ENCODE results near the gene RAB6C. TPM values are rescaled to one million over a fixed set of nuclear protein-coding genes. Genes with fewer than 3 reads are reported as not detected.
"Not testable (repeated sequence)": the region's sequence is repeated elsewhere in the genome, so short reads cannot be mapped to it uniquely, and the experiment has no call there.

Gene RAB6C
- total and polyA plus RNA-seq, 10 of the 15 experiments (the other 5 are each of a cell fraction or from before 2014, with no cell fraction given): not detected

DNA sequence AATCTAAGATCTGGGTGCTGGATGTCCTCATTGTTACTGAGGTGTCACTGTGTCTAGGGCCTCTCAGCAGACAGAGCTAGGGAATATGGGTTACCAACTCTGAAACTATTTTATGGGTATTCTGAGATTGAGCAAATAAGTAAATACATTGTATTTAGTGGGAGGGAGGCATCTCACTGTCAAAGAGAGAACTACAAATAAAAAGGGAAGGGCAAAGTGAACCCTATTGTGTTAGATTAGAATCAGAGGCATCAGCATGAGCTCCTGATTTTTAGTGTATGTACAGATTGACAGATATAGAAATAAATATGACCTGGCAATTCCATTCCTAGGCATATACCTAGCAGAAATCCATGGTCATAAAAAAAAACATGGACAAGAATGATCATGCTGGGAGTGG is 33.9 kb upstream of the RAB6C start (continued):
- TF ChIP-seq, protein P1, sequence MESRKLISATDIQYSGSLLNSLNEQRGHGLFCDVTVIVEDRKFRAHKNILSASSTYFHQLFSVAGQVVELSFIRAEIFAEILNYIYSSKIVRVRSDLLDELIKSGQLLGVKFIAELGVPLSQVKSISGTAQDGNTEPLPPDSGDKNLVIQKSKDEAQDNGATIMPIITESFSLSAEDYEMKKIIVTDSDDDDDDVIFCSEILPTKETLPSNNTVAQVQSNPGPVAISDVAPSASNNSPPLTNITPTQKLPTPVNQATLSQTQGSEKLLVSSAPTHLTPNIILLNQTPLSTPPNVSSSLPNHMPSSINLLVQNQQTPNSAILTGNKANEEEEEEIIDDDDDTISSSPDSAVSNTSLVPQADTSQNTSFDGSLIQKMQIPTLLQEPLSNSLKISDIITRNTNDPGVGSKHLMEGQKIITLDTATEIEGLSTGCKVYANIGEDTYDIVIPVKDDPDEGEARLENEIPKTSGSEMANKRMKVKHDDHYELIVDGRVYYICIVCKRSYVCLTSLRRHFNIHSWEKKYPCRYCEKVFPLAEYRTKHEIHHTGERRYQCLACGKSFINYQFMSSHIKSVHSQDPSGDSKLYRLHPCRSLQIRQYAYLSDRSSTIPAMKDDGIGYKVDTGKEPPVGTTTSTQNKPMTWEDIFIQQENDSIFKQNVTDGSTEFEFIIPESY (IDR thresholded peaks at IDR 0.05): no peak
- TF ChIP-seq, protein P2, sequence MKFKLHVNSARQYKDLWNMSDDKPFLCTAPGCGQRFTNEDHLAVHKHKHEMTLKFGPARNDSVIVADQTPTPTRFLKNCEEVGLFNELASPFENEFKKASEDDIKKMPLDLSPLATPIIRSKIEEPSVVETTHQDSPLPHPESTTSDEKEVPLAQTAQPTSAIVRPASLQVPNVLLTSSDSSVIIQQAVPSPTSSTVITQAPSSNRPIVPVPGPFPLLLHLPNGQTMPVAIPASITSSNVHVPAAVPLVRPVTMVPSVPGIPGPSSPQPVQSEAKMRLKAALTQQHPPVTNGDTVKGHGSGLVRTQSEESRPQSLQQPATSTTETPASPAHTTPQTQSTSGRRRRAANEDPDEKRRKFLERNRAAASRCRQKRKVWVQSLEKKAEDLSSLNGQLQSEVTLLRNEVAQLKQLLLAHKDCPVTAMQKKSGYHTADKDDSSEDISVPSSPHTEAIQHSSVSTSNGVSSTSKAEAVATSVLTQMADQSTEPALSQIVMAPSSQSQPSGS (IDR thresholded peaks at IDR 0.05; ENCODE audit: low read length): no peak
- TF ChIP-seq ZBED1 (IDR thresholded peaks at IDR 0.05; ENCODE audit: borderline replicate concordance) (no peak), RBBP5 (conservative IDR thresholded peaks at IDR 0.05) (no peak)
- TF ChIP-seq, protein P3, sequence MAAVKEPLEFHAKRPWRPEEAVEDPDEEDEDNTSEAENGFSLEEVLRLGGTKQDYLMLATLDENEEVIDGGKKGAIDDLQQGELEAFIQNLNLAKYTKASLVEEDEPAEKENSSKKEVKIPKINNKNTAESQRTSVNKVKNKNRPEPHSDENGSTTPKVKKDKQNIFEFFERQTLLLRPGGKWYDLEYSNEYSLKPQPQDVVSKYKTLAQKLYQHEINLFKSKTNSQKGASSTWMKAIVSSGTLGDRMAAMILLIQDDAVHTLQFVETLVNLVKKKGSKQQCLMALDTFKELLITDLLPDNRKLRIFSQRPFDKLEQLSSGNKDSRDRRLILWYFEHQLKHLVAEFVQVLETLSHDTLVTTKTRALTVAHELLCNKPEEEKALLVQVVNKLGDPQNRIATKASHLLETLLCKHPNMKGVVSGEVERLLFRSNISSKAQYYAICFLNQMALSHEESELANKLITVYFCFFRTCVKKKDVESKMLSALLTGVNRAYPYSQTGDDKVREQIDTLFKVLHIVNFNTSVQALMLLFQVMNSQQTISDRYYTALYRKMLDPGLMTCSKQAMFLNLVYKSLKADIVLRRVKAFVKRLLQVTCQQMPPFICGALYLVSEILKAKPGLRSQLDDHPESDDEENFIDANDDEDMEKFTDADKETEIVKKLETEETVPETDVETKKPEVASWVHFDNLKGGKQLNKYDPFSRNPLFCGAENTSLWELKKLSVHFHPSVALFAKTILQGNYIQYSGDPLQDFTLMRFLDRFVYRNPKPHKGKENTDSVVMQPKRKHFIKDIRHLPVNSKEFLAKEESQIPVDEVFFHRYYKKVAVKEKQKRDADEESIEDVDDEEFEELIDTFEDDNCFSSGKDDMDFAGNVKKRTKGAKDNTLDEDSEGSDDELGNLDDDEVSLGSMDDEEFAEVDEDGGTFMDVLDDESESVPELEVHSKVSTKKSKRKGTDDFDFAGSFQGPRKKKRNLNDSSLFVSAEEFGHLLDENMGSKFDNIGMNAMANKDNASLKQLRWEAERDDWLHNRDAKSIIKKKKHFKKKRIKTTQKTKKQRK (IDR thresholded peaks at IDR 0.05; ENCODE audit: low read depth, low read length): no peak

DNA sequence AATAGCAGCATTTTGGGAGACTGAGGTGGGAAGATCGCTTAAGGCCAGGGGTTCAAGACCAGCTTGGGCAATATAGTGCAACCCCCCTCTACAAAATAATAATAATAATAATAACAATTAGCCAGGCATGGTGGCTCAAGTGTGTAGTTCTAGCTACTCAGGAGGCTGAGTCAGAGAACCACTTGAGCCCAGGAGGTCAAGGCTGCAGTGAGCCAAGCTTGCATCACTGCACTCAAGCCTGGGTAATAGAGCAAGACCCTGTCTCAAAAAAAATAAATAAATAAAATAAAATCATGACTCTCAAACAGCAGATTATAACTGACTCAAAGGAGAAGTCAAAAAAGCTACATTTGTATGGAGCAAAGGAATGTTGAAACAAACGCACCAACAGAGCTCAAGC is 31.8 kb upstream of the RAB6C start:
- BruUV-seq (replicated peaks); H3K9ac ChIP-seq (ENCODE audit: control insufficient read depth, insufficient read depth, low read length); DNase-seq (ENCODE audit: low read depth, low spot score); ATAC-seq; H3K36me3 ChIP-seq (ENCODE audit: control insufficient read depth in 2 of 2, insufficient read depth in 2 of 2, low read length in 1 of 2); H3K27me3 ChIP-seq (replicated peaks in 1 of 2; ENCODE audit: control insufficient read depth in 2 of 2, insufficient read depth in 2 of 2, low read length in 1 of 2); RAD21 ChIA-PET (ENCODE audit: unreplicated experiment); H3K4me2 ChIP-seq (ENCODE audit: control insufficient read depth, insufficient read depth); CTCF ChIA-PET; H3K27ac ChIP-seq (ENCODE audit: control insufficient read depth, insufficient read depth); H3K79me2 ChIP-seq (ENCODE audit: control insufficient read depth, insufficient read depth, low read length); in situ Hi-C loops (cut with MboI); H4K20me1 ChIP-seq (ENCODE audit: control insufficient read depth, insufficient read depth); H3K4me1 ChIP-seq (ENCODE audit: control insufficient read depth, insufficient read depth, low read length); H3K4me3 ChIP-seq; POLR2A ChIA-PET; H2AFZ ChIP-seq (ENCODE audit: control insufficient read depth, low read depth, low read length); intact Hi-C loops (cut with micrococcal nuclease; ENCODE audit: unreplicated experiment); FAIRE-seq; H3K9me3 ChIP-seq (replicated peaks; ENCODE audit: control insufficient read depth, insufficient read depth, low read length): not testable (repeated sequence)
- SMC1A ChIA-PET (ENCODE audit: uncharacterized antibody, unreplicated experiment): interaction anchor here (1.2 kb wide), 1 partner anchor 13 kb away, joined by 4 read pairs; no protein-coding TSS in a partner anchor
- WGBS (ENCODE audit: insufficient coverage, insufficient replicate concordance, low lambda C conversion rate, missing lambda C conversion rate): 26% methylated on average over 2 of the region's 2 CpGs

DNA sequence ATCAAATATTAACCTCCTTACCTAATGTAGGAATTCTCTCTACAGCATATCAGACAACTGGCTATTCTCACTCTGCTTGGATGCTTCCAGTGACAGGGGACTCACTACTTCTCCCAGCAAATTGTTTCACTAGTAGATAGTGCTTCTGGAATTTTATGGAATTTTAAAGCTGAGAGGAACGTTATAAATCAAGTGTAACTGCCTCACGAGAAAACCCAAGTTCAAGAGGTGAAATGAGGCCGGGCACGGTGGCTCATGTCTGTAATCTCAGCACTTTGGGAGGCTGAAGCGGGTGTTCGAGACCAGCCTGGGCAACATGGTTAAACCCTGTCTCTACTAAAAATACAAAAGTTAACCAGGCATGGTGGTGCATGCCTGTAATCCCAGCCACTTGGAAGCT is 23.3 kb upstream of the RAB6C start:
- CTCF ChIA-PET: not testable (repeated sequence)

More for the DNA sequence above, 23.3 kb upstream of the RAB6C start:
- H3K36me3 ChIP-seq (ENCODE audit: control insufficient read depth in 2 of 2, insufficient read depth in 2 of 2, low read length in 1 of 2); ATAC-seq; H3K4me1 ChIP-seq (ENCODE audit: control insufficient read depth, insufficient read depth, low read length); FAIRE-seq; RAD21 ChIA-PET (ENCODE audit: unreplicated experiment); H3K79me2 ChIP-seq (ENCODE audit: control insufficient read depth, insufficient read depth, low read length); SMC1A ChIA-PET (ENCODE audit: uncharacterized antibody, unreplicated experiment); H4K20me1 ChIP-seq (ENCODE audit: control insufficient read depth, insufficient read depth); POLR2A ChIA-PET; H3K27ac ChIP-seq (ENCODE audit: control insufficient read depth, insufficient read depth); H2AFZ ChIP-seq (ENCODE audit: control insufficient read depth, low read depth, low read length); H3K9ac ChIP-seq (ENCODE audit: control insufficient read depth, insufficient read depth, low read length); DNase-seq (ENCODE audit: low read depth, low spot score); H3K27me3 ChIP-seq (replicated peaks in 1 of 2; ENCODE audit: control insufficient read depth in 2 of 2, insufficient read depth in 2 of 2, low read length in 1 of 2); intact Hi-C loops (cut with micrococcal nuclease; ENCODE audit: unreplicated experiment); H3K9me3 ChIP-seq (replicated peaks; ENCODE audit: control insufficient read depth, insufficient read depth, low read length); H3K4me3 ChIP-seq; BruUV-seq (replicated peaks); in situ Hi-C loops (cut with MboI); H3K4me2 ChIP-seq (ENCODE audit: control insufficient read depth, insufficient read depth): not testable (repeated sequence)
- 63% methylated on average over 6 of the region's 6 CpGs for WGBS (ENCODE audit: insufficient coverage, insufficient replicate concordance, low lambda C conversion rate, missing lambda C conversion rate)

Measured in GM12878 (cell line).